NCI-H146 treated with DMSO at 0.1 percent for 48 hours (cell line): ENCODE measurements around the gene RXRA.
"Not testable (repeated sequence)": the region's sequence is repeated elsewhere in the genome, so short reads cannot be mapped to it uniquely, and the experiment has no call there.

Experiments used
- DNase-seq: peaks from one replicate; lab custom pipeline; 2025; ENCODE audit not compliant: unreplicated experiment; lab: John Stamatoyannopoulos, UW

RXRA gene

DNA sequence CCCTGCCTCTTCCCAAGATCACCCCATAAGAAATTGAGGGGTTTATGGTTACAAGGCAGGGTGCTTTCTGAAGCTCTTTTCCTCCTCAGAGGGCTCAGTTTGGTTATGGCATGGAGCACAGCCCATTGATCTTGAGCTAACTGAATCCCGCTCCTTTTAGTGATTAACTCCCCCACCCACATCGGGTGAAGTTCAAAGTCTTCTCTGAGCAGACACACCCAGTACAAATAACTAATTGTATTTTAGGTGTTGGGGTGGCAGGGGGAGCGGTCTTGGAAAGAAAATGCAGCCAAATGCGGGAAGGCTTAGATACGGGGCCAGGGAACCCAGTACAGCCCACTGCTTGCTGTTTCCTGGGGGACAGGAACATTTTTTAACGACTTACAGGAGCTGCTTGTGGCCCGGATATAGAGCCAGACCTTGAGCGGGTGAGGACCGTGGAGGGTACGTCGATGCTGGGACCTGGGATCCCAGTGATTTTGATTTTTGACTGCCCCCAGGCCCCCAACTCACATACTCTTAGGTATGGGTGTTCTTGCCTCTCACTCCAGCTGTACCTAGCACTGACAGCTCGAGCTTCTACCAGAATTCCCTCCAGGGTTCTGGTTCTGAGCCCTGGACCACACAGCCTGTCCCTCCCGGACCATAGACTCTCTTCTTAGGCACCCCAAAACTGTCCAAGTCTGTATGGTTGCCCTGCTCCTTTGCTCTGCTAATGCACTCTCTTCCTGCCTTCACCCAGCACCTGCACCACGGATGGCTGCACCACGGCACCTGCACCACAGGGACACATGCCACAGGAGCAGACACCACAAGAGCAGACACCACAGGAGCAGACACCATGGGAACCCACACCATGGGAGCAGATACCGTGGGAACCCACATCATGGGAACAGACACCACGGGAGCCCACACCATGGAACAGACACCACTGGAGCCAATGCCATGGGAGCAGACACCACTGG is 18.3 kb upstream of the RXRA start:
- no peak for DNase-seq

- DNase-seq = not testable (repeated sequence)
Observed at GRCh38 chr9:134308639-134309220, 17.5 kb upstream of the RXRA start.

DNA sequence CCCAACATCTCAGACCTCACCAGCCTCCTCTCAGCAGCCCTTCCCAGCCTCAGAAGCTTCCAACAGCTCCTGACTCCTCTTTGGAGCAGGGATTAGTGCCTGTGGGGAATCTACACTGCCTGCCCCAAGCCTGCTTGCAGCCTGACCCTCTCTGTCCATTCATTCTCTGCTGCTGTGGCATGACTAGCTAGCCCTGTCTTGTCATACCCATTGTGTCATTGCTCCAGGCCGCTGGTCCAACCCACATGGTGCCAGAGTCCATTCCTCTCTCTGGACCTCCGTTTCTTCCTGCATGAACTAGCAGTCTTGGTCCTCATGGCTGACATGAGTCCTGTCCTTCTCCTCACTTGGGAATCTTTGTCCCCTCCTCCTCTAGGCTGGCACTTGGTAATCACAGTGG is 12.8 kb upstream of the RXRA start:
- DNase-seq = no peak

DNA sequence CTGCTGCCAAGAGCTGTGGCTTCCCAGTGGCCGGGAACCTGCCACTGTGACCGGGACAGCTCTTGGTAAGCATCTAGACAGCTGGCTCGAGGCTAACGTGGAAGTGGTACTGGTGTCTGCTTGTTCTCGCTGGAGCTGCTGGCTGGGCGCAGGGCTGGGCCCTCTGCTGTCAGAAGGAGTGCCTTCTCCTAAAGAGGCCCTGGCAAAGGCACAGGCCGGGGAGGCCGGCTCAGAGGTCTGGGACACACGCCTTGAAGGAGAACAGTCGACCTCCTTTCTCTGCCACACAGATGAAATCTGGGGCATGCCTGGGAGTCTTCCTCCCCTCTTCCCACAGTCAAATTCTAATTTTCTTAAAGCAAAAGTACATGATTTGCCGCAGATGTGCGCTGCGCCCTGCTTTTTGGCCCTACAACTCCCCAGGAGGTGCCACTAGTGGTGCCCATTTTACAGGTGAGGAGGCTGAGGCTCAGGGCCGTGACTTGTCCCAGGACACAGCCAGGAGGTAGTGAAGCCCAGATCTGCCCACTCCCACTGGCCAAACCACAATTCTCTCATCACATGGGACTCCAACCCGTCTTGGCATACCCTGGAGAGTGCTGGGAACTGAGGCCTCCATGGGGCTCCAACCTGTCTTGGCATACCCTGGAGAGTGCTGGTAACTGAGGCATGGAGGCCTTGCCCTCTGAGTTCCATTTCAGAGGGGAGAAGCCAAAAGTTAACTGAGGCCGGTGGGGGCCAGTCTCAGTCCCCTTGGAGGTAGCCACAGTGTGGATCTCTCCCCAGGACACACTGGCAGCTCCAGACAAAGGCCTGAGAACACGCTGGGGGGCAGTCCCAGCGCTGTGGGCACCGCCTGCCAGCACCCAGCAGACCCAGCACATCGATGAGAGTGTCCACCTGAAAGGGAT is 12.0 kb upstream of the RXRA start:
- no peak for DNase-seq

DNA sequence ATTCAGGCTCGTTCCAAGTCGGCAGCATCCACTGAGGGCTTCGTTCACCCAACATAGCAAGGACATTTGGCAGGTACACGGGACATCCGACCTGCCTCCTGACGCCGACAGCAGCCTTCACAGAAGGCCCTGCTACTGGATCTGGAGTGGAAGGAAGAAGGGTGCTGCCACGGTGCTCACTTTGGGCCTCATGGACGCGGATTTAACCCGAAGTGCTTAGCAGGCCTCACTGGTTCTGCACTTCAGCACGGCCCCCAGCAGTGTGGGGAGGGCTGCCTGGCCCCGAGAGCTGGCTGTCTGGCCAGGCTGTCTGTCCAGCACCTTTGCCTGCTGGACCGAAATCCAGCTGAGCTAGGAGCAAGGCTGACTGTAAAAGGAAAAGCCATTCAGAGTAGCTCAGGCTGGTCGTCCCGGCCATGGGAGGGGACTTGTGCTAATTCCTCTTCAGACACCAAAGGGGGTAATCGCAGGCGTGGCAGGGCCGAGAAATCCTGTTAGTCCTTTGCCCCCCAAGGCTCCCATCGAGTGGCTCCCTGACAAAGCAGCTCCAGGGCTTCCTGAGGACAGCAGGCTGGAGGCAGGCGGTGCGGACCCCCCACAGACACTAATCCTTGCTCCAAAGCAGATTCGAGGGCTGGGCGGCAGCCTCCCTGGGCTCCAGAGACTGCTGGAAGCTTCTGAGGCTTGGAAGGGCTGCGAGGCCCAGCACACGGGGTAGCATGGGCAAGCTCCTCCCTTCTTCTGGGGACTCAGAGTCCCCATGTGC is 11.1 kb upstream of the RXRA start:
- DNase-seq = no peak

DNA sequence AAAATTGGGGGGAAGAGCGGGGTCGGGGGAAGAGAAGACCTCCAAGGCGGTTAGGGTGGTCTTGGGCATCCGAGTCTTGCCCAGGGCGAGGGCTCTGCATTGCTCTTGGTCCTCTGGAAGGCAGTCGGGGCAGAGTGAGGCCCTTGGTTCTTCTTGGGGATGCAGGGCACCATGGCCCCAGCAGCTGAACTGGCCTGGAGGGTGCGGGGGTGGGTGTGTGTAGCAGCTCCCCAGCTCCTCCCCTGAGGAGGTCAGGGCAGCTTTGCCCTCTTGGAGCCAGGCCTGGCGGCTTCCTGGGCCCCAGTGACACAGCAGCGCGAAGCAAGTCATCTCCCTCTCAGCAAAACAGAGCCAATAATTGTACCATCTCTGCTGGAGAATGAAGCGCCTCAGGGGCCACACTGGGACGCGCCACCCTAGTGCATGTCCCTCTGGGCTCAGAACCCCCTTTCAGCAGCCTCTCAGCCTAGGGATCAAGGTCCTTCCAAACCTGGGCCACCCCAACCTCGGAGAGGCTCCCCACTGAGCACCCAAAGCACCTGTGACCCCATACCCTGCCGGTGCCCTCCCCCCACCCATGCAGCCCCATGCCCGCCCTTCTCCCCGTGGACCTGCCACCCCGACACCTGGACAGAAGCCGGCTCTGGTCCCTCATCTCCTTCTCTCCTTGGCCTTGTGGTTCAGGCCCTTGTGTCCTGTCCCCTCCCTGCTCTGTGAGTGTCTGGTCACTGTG is 10.4 kb upstream of the RXRA start:
- DNase-seq = no peak

DNA sequence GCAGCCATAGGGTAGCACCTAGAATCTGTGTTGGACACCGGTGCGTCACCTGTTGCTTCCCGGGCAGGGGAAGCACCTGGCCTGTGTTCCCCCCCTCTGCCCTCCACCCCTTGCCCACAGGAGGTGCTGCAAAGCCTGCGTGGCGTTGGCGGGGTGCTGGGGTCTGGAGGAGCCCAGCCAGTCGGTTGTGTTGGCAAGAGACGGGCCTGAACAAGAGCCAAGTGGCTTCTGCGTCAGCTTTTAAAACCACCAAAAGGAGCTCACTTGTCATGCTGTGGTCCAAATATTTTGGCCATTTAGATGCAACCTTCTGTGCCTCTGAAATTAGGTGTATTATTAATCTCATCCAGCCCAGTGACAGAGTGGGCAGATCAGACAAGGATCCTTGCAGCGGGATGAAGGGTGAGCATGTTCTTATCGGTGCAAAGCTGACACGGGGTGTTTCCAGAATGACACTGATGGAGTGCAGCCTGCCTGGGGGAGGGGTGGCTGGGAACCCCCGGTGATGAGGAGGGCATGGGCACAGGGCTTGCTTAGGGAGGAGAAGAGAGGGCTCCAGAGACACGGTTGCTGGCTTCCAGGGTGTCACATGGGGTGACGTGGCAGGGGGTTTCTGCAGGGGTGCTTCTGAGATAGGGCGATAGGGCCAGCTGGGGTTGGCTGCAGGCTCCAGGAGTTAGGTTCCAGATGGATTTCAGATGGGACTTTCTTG is 9.7 kb upstream of the RXRA start:
- no peak for DNase-seq

DNA sequence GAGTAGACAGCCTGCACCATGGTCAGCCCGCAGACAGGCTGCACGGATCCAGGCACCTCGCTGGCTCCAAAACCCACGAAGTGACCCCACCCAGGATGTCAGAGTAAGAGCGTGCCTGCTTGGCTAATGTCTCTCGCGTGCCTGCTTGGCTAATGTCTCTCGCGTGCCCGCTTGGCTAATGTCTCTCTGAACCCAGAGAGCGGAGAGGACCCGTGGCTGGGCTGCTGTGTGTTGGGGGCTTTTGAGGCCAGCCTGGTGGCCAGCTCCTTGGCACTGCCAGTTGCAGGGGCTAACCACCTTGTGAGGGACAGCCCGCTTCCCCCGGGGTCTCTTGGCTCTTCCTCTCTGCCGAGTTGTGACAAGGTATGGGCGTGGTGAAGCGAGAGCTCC is 8.9 kb upstream of the RXRA start:
- DNase-seq = no peak

- no peak for DNase-seq
Observed at GRCh38 chr9:134317790-134318414, 8.4 kb upstream of the RXRA start.

GRCh38 chr9:134318481-134318891 is 7.8 kb upstream of the RXRA start:
- DNase-seq = no peak

- DNase-seq = no peak
Observed at GRCh38 chr9:134318941-134319305, 7.3 kb upstream of the RXRA start.

DNA sequence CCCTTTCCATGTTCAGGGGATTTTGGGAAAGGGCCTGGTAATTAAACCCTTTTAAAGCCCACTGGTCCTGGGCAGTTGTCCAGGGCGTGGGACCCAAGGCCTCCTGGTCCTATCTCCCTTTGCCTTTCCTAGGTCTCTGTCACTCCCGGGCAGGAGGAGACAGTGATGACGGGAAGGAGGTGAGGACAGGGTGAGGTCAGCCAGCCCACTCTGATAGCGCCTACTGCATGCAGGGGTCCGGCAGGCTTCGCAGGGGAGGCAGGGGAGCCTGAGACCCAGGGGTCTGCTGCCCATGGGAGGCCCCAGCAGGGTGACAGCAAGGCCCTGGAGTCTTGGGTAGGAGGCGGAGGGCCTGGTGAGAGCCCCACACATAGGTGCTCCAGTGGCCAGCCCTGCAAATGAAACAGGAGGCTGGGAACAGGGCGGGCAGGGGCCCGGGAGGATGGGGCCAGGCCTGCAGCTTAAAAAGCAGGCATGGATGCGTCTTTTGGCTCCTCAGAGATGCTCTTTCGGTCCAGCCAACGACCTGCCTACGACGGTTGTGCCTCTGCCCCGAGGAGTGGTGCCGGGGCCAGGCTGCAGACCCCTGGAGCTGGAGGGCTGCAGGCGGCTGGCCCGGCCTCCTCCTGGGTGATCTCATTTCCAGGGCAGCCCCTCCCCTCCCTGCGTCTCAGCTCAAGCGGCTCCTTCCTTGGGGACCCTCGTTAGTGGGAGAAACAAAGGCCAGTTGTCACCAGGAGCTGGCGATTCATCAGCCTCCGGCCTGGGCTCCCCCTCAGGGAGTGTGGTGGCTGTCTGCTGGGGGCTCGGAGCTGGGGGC is 6.7 kb upstream of the RXRA start:
- DNase-seq = no peak

DNA sequence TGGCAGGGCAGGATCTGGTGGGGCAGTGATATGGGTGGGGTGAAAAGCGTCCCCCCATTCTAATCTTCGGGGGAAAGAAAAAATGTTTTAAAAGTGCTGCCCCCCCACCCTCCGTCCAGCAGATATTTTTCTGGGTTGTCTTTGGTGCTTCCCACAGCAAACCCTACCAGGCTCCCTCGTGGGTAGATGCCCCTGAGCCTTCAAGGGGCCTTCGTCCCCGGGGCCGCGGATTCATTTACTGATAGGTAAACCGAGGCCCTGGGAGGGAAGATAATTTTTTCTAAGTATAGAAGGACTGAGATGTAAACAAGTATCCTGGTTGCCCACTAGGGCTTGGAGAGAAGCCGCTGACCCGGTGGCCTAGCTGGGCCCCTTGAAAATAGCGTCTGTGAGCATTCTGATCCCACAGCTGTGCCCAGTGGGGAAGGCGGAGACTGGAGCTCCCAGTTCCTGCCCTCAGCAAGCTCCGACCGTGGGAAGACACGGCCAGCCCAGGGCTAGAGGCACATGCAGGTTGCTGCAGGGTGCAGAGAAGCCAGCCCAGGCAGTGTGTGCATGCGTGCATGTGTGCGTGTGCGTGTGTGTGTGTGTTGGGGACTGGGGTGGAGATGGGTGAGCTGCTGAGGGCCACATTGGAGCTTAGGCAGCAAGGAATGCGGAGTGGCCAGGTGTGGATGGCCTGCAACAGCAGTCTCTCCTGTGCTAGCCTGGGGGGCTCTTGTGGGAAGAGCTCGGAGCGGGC is 6.0 kb upstream of the RXRA start:
- no peak for DNase-seq

GRCh38 chr9:134320868-134321471 is 5.3 kb upstream of the RXRA start:
- no peak for DNase-seq

- DNase-seq = no peak
Observed at GRCh38 chr9:134321531-134321930, 4.7 kb upstream of the RXRA start.

DNA sequence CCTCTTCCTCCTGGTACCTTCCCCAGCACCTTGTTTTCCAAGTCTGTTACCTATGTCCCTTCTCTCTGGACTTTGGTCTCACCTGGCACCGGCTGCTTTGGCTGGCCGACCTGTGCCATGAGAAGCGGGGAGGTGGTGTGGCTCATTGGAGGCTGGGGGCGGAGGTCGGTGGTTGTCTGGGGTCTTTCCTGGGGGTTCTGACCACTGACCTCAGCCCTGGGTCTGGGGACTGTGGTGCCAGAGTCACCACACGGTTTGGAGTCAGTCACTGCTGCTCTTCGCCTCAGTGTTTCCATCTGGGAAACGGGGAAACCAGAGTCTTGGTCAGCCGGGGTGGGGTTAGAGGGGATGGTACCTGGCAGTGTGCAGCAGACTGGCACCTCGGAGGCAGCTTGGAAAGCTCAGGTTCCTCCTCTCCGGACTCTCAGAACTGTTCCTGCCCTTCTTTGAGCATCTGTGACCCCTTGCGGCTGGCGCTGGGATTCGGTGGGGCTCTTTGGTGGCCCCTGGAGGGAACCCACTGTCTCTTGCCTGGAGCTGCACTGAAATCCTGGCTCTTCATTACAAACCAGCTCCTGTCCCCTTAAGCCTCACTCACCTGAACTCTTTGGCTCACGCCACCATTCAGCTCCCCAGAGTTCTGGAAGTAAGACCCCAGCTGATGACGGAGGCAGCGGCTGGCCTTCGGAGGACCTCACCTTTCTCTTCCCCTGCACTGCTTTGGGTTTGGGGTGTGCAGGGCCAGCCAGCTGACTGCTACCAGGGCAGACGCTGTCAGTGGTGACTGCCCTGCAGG is 4.1 kb upstream of the RXRA start:
- no peak for DNase-seq
